Measurements from ENCODE around the gene TRPM2.

Gene TRPM2

GRCh38 chr21:44487831-44488230 lies 134.4 kb downstream of the TRPM2 start:
- peak; percentile 33 for DNase-seq

GRCh38 chr21:44489962-44490361 lies 136.5 kb downstream of the TRPM2 start:
- no peak for DNase-seq

- no peak for DNase-seq
These were observed 137.0 kb downstream of the TRPM2 start for GRCh38 chr21:44490405-44490804.

- DNase-seq = no peak
These were observed 137.4 kb downstream of the TRPM2 start for GRCh38 chr21:44490816-44491215.
